Subcutaneous abdominal adipose tissue (tissue), 5 donors: ENCODE results near the gene THAP7.

ENCODE experiments used
- H3K27ac ChIP-seq: one replicate; pipeline ENCODE4 v1.7.0; 2013; ENCODE audit warnings: low read depth, mild to moderate bottlenecking, inconsistent platforms, low read length, moderate library complexity
- H3K27me3 ChIP-seq, 5 donors: one replicate each; pipeline ENCODE4 v1.7.0; 2013; ENCODE audit warnings: low read length in 5 of 5, inconsistent platforms in 1 of 5; ENCODE audit not compliant: control insufficient read depth in 5 of 5, insufficient read depth in 4 of 5
- H3K36me3 ChIP-seq, 5 donors: one replicate each; pipeline ENCODE4 v1.7.0; 2013; ENCODE audit warnings: low read length in 5 of 5; ENCODE audit not compliant: control insufficient read depth in 5 of 5, insufficient read depth in 5 of 5
- H3K4me1 ChIP-seq, 5 donors: one replicate each; pipeline ENCODE4 v1.7.0; 2013; ENCODE audit warnings: low read length in 5 of 5, mild to moderate bottlenecking in 3 of 5, moderate library complexity in 1 of 5; ENCODE audit not compliant: control insufficient read depth in 5 of 5, insufficient read depth in 5 of 5
- H3K4me3 ChIP-seq, 5 donors: one replicate each; pipeline ENCODE4 v1.7.0; 2013; ENCODE audit warnings: low read length in 5 of 5, low read depth in 1 of 5
- H3K9ac ChIP-seq, 5 donors: one replicate each; pipeline ENCODE4 v1.7.0; 2013; ENCODE audit warnings: low read length in 5 of 5, mild to moderate bottlenecking in 4 of 5, moderate library complexity in 3 of 5
- H3K9me3 ChIP-seq, 5 donors: one replicate each; pipeline ENCODE4 v1.7.0; 2013; ENCODE audit warnings: low read length in 5 of 5; ENCODE audit not compliant: control insufficient read depth in 5 of 5
- donor health status: healthy.
- donor health status: healthy.
- donor health status: healthy.
- donor health status: healthy.
- donor health status: healthy.

Gene THAP7

GRCh38 chr22:21030621-21031544 is 29.0 kb upstream of the THAP7 start:
- H3K9ac ChIP-seq = no peak overlapping the region

DNA sequence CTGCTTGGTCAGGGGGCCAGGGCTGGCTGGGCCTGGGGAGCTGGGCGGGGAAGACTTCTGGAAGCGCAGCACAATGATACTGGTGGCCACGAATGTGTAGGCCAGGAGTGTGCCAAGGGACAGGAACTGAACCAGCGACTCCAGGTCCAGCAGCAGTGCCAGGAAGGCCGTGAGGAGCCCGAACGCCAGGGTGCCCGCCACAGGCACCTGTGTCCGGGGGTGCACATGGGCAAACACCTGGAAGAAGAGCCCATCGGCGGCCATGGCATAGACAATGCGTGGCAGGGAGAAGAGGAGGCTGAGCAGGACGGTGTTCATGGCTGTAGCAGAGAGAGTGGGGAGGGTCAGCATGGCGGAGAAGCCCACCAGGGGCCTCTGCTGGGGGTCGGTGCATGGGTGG is 28.1 kb upstream of the THAP7 start:
- Histone ChIP-seq H3K36me3 (peaks cover 0 to 2% (median 0%) of the 10 kb centered on the region in 5 donors), H3K4me1 (peaks cover 0 to 28% (median 18%) of the 10 kb centered on the region in 5 donors), H3K27me3 (peaks cover 3 to 23% (median 11%) of the 10 kb centered on the region in 5 donors), H3K4me3 (no peak overlapping the region), H3K9ac (no peak overlapping the region), H3K9me3 (no peaks in the 10 kb centered on the region), H3K27ac (no peak overlapping the region)

More at GRCh38 chr22:21030621-21031544, 29.0 kb upstream of the THAP7 start:
- Histone ChIP-seq H3K4me3 (no peak overlapping the region), H3K27me3 (peaks cover 3 to 23% (median 11%) of the 10 kb centered on the region in 5 donors), H3K4me1 (peaks cover 0 to 31% (median 18%) of the 10 kb centered on the region in 5 donors), H3K9me3 (no peaks in the 10 kb centered on the region), H3K27ac (no peak overlapping the region), H3K36me3 (no peaks in the 10 kb centered on the region)

- H3K9me3 ChIP-seq = no peaks in the 10 kb centered on the region
- H3K9ac ChIP-seq = no peak overlapping the region
- H3K27me3 ChIP-seq = peaks cover 3 to 23% (median 11%) of the 10 kb centered on the region in 5 donors
- peaks cover 0 to 2% (median 0%) of the 10 kb centered on the region in 5 donors for H3K36me3 ChIP-seq
- no peak overlapping the region for H3K4me3 ChIP-seq
- peaks cover 0 to 28% (median 18%) of the 10 kb centered on the region in 5 donors for H3K4me1 ChIP-seq
- no peak overlapping the region for H3K27ac ChIP-seq
Measured at GRCh38 chr22:21029486-21030025, 27.6 kb upstream of the THAP7 start.

- H3K4me1 ChIP-seq = peaks cover 0 to 28% (median 18%) of the 10 kb centered on the region in 5 donors
- H3K36me3 ChIP-seq = peaks cover 0 to 2% (median 0%) of the 10 kb centered on the region in 5 donors
- H3K27me3 ChIP-seq = peaks cover 3 to 23% (median 11%) of the 10 kb centered on the region in 5 donors
- H3K27ac ChIP-seq = no peak overlapping the region
- no peak overlapping the region for H3K4me3 ChIP-seq
- no peaks in the 10 kb centered on the region for H3K9me3 ChIP-seq
- H3K9ac ChIP-seq = no peak overlapping the region
Measured at GRCh38 chr22:21028277-21029251, 26.6 kb upstream of the THAP7 start.

GRCh38 chr22:21026783-21027692 is 25.1 kb upstream of the THAP7 start:
- no peak overlapping the region for H3K27ac ChIP-seq
- peaks cover 3 to 21% (median 11%) of the 10 kb centered on the region in 5 donors for H3K27me3 ChIP-seq
- H3K9ac ChIP-seq = no peak overlapping the region
- no peak overlapping the region for H3K4me3 ChIP-seq
- peaks cover 0 to 2% (median 0%) of the 10 kb centered on the region in 5 donors for H3K36me3 ChIP-seq
- H3K9me3 ChIP-seq = no peaks in the 10 kb centered on the region
- peaks cover 0 to 15% (median 6%) of the 10 kb centered on the region in 5 donors for H3K4me1 ChIP-seq

DNA sequence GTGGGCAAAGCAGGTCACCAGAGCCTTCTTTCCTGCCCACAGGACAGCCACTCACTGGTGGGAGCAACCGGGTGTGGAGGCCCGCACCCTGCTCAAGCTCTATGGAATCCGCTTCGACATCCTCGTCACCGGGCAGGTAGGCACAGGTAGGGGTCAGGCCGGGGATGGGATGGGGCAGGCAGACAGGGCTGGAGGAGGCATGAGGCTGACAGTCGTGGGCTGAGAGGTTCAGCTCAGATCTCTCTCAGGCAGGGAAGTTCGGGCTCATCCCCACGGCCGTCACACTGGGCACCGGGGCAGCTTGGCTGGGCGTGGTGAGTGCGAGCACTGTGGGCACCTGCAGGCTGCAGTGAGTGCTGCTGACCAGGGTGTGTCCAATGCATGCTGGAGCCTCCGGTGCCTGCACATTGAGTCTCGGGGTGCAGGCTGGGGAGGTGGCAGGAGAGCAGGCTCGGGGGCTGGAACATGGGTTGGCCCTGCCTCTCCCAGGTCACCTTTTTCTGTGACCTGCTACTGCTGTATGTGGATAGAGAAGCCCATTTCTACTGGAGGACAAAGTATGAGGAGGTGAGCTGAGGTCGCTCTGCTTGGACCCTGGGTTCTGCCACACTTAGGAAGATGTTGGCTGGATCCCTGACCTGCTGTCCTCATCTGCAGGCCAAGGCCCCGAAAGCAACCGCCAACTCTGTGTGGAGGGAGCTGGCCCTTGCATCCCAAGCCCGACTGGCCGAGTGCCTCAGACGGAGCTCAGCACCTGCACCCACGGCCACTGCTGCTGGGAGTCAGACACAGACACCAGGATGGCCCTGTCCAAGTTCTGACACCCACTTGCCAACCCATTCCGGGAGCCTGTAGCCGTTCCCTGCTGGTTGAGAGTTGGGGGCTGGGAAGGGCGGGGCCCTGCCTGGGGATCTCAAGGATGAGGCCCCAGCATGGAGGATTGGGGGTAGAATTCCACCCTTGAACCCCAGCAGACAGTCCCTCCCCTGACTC is 24.1 kb upstream of the THAP7 start:
- Histone ChIP-seq H3K27me3 (peaks cover 0 to 11% (median 7%) of the 10 kb centered on the region in 5 donors), H3K4me3 (no peak overlapping the region), H3K9ac (no peak overlapping the region), H3K36me3 (peaks cover 0 to 2% (median 0%) of the 10 kb centered on the region in 5 donors), H3K27ac (no peak overlapping the region), H3K4me1 (peaks cover 0 to 9% (median 0%) of the 10 kb centered on the region in 5 donors), H3K9me3 (no peaks in the 10 kb centered on the region)

DNA sequence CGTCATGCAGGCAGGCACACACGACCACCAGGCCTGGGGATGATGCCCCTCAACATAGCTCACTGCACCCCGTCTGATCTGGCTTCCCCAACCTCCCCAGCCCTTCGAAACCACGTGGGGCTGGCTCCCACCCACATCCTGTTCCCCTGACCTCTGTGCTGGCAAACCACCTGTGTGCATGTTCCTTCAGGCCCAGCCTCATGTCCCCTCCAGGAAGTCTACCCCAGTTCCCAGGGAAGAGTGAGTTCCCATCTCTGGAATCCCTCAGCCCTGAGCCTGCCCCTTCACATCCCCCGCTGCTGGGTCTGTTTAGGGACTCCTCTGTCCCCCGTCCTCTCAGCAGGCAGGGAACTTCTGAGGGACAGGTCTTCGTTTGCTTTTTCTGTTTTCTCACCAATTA is 23.3 kb upstream of the THAP7 start:
- Histone ChIP-seq H3K27me3 (peaks cover 0 to 7% (median 5%) of the 10 kb centered on the region in 5 donors), H3K4me1 (peaks cover 0 to 5% (median 0%) of the 10 kb centered on the region in 5 donors), H3K4me3 (no peak overlapping the region), H3K9me3 (no peaks in the 10 kb centered on the region), H3K27ac (no peak overlapping the region), H3K36me3 (peaks cover 0 to 2% (median 0%) of the 10 kb centered on the region in 5 donors), H3K9ac (no peak overlapping the region)

DNA sequence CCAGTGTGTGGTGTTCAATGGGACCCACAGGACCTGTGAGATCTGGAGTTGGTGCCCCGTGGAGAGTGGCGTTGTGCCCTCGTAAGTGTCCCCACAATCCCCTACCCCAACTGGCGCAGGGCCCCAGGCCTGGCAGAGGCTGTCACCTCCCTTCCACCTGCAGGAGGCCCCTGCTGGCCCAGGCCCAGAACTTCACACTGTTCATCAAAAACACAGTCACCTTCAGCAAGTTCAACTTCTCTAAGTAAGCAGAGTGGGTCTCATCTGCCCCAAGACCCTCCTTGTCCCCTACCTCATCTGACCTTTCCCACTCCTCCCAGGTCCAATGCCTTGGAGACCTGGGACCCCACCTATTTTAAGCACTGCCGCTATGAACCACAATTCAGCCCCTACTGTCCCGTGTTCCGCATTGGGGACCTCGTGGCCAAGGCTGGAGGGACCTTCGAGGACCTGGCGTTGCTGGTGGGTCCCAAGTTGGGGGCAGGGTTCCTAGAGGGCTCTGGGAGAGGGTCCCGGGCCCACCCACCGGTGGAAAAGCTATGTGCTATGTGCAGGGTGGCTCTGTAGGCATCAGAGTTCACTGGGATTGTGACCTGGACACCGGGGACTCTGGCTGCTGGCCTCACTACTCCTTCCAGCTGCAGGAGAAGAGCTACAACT is 21.2 kb upstream of the THAP7 start:
- H3K4me1 ChIP-seq = peaks cover 0 to 5% (median 0%) of the 10 kb centered on the region in 5 donors
- no peaks in the 10 kb centered on the region for H3K9me3 ChIP-seq
- no peak overlapping the region for H3K9ac ChIP-seq
- H3K36me3 ChIP-seq = peaks cover 0 to 2% (median 0%) of the 10 kb centered on the region in 5 donors
- no peak overlapping the region for H3K4me3 ChIP-seq
- H3K27me3 ChIP-seq = peaks cover 0 to 7% (median 0%) of the 10 kb centered on the region in 5 donors
- no peak overlapping the region for H3K27ac ChIP-seq
